H1 (cell line): ENCODE results near the gene TGFB3. TPM values are rescaled to one million over a fixed set of nuclear protein-coding genes. Genes with fewer than 3 reads are reported as not detected.

Experiments
- CTCF ChIA-PET: fragments of 300-600 bp; sonication (Branson Sonifier 250); formaldehyde crosslinking; loops from one replicate; lab custom pipeline; 2021; ENCODE audit not compliant: partially characterized antibody; lab: Charles Lee
- POLR2A ChIA-PET: fragments of 300-600 bp; sonication (Branson Sonifier 250); formaldehyde crosslinking; loops from one replicate; lab custom pipeline; 2021; ENCODE audit warnings: inconsistent platforms; ENCODE audit not compliant: partially characterized antibody; lab: Charles Lee
- DNase-seq, 2 experiments: peaks; one replicate each; pipeline versions ENCODE4 v3.0.0 to v3.0.0-alpha.2; 2010 to 2022; ENCODE audit warnings: low spot score in 2 of 2, low read depth in 1 of 2, mixed read lengths in 1 of 2
- FAIRE-seq: peaks from 2 replicates; lab custom pipeline; 2011; peaks lifted over from hg19 to GRCh38; lab: Jason Lieb, UNC
- H2AFZ ChIP-seq: 2 replicates; pipeline ENCODE4 v1.8.1; 2012; ENCODE audit warnings: low read length, inconsistent platforms
- H2AK5ac ChIP-seq: 2 replicates; pipeline ENCODE4 v1.6.1; 2013; ENCODE audit warnings: low read depth, low read length
- H2BK120ac ChIP-seq: replicated peaks from 2 replicates; pipeline ENCODE3; 2013; ENCODE audit warnings: low read depth, low read length, inconsistent platforms
- H2BK12ac ChIP-seq: 2 replicates; pipeline ENCODE4 v1.6.1; 2013; ENCODE audit warnings: low read depth, low read length
- H2BK15ac ChIP-seq: 2 replicates; pipeline ENCODE4 v1.6.1; 2013; ENCODE audit warnings: low read length
- H2BK20ac ChIP-seq: 2 replicates; pipeline ENCODE4 v1.6.1; 2013; ENCODE audit warnings: low read length
- H2BK5ac ChIP-seq: 2 replicates; pipeline ENCODE4 v1.6.1; 2013; ENCODE audit warnings: low read depth, low read length
- H3K14ac ChIP-seq: 2 replicates; pipeline ENCODE4 v1.6.1; 2013; ENCODE audit warnings: inconsistent platforms; ENCODE audit not compliant: insufficient read length
- H3K18ac ChIP-seq: 2 replicates; pipeline ENCODE4 v1.6.1; 2013; ENCODE audit warnings: low read length; ENCODE audit errors: extremely low read depth
- H3K23ac ChIP-seq: 2 replicates; pipeline ENCODE4 v1.6.1; 2013; ENCODE audit warnings: inconsistent platforms; ENCODE audit not compliant: insufficient read length
- H3K23me2 ChIP-seq: 2 replicates; pipeline ENCODE4 v1.6.1; 2013; ENCODE audit warnings: low read depth, low read length
- H3K27ac ChIP-seq: 2 replicates; pipeline ENCODE4 v1.6.1; 2011; ENCODE audit warnings: low read depth, low read length, inconsistent platforms
- H3K27me3 ChIP-seq, 4 experiments: replicated peaks in 1 of 4; 1 replicate in 1 of 4; 2 replicates in 3 of 4; pipeline versions ENCODE4 v1.6.1 to v1.8.1; 2011 to 2013; ENCODE audit warnings: low read length in 3 of 4, mild to moderate bottlenecking in 3 of 4, inconsistent platforms in 2 of 4, mixed read lengths in 2 of 4, moderate library complexity in 1 of 4; ENCODE audit not compliant: control insufficient read depth in 3 of 4, insufficient read depth in 3 of 4; ENCODE audit errors: extremely low read depth in 1 of 4
- H3K36me3 ChIP-seq, 4 experiments: 2 replicates each; pipeline versions ENCODE4 v1.6.1 to v1.8.1; 2011 to 2013; ENCODE audit warnings: mild to moderate bottlenecking in 4 of 4, low read length in 3 of 4, moderate library complexity in 2 of 4, control low read depth in 1 of 4, inconsistent platforms in 1 of 4; ENCODE audit not compliant: insufficient read depth in 4 of 4, control insufficient read depth in 2 of 4
- H3K4ac ChIP-seq: replicated peaks from 2 replicates; pipeline ENCODE3; 2013; ENCODE audit warnings: low read length, low read depth, mixed read lengths, inconsistent platforms; ENCODE audit not compliant: insufficient read length
- H3K4me1 ChIP-seq, 4 experiments: replicated peaks in 1 of 4; 1 replicate in 1 of 4; 2 replicates in 3 of 4; pipeline versions ENCODE4 v1.6.1 to v1.8.1; 2011 to 2013; ENCODE audit warnings: low read length in 3 of 4, inconsistent platforms in 2 of 4, mixed read lengths in 1 of 4; ENCODE audit not compliant: insufficient read depth in 4 of 4, control insufficient read depth in 3 of 4
- H3K4me2 ChIP-seq, 2 experiments: 2 replicates each; pipeline versions ENCODE4 v1.6.1 to v1.8.1; 2011 to 2013; ENCODE audit warnings: low read depth in 2 of 2, low read length in 2 of 2, control low read depth in 1 of 2, inconsistent platforms in 1 of 2, mild to moderate bottlenecking in 1 of 2; ENCODE audit not compliant: insufficient read depth in 1 of 2
- H3K4me3 ChIP-seq, 4 experiments: fragments of 200-600, 300-600 bp in 1 of 4; sonication (generic), shearing (Covaris generic), sonication (Bioruptor Twin) in 1 of 4; 2 replicates each; pipeline versions ENCODE4 v1.5.1 to v1.8.1; 2011 to 2016; ENCODE audit warnings: low read length in 4 of 4, low read depth in 3 of 4, control low read depth in 2 of 4, inconsistent platforms in 2 of 4, mild to moderate bottlenecking in 2 of 4, mixed read lengths in 1 of 4, moderate library complexity in 1 of 4; ENCODE audit not compliant: insufficient read depth in 2 of 4; ENCODE audit errors: extremely low read depth in 1 of 4
- H3K56ac ChIP-seq: replicated peaks from 2 replicates; pipeline ENCODE3; 2013; ENCODE audit warnings: low read depth, mild to moderate bottlenecking, mixed read lengths, low read length, inconsistent platforms; ENCODE audit not compliant: insufficient read length
- H3K79me1 ChIP-seq: 2 replicates; pipeline ENCODE4 v1.6.1; 2013; ENCODE audit warnings: low read depth, low read length, control low read depth
- H3K79me2 ChIP-seq, 2 experiments: 2 replicates each; pipeline versions ENCODE4 v1.6.1 to v1.8.1; 2012 to 2013; ENCODE audit warnings: low read length in 2 of 2, mild to moderate bottlenecking in 2 of 2, inconsistent platforms in 1 of 2; ENCODE audit not compliant: insufficient read depth in 2 of 2, control insufficient read depth in 1 of 2
- H3K9ac ChIP-seq, 4 experiments: replicated peaks in 1 of 4; 1 replicate in 1 of 4; 2 replicates in 3 of 4; pipeline versions ENCODE4 v1.6.1 to v1.8.1; 2011 to 2013; ENCODE audit warnings: low read depth in 3 of 4, low read length in 3 of 4, control low read depth in 2 of 4, mild to moderate bottlenecking in 2 of 4, moderate library complexity in 2 of 4, inconsistent platforms in 1 of 4; ENCODE audit errors: extremely low read depth in 1 of 4
- H3K9me3 ChIP-seq, 2 experiments: 2 replicates each; pipeline versions ENCODE4 v1.6.1 to v1.8.1; 2012 to 2013; ENCODE audit warnings: mild to moderate bottlenecking in 2 of 2, moderate library complexity in 2 of 2, control low read depth in 1 of 2, inconsistent platforms in 1 of 2, low read depth in 1 of 2, low read length in 1 of 2, mixed read lengths in 1 of 2; ENCODE audit not compliant: insufficient read depth in 2 of 2
- H4K20me1 ChIP-seq, 2 experiments: replicated peaks in 1 of 2; 2 replicates each; pipeline versions ENCODE3 to v1.8.1; 2011 to 2013; ENCODE audit warnings: inconsistent platforms in 2 of 2, low read length in 2 of 2, mild to moderate bottlenecking in 1 of 2; ENCODE audit not compliant: insufficient read depth in 2 of 2, control insufficient read depth in 1 of 2
- H4K5ac ChIP-seq: 2 replicates; pipeline ENCODE4 v1.6.1; 2013; ENCODE audit warnings: low read length, low read depth, mixed read lengths, inconsistent platforms; ENCODE audit not compliant: insufficient read length
- H4K8ac ChIP-seq: 2 replicates; pipeline ENCODE4 v1.8.0; 2013; ENCODE audit warnings: mild to moderate bottlenecking, moderate library complexity, low read length, inconsistent platforms; ENCODE audit not compliant: insufficient read depth; ENCODE audit errors: extremely low read depth
- H4K91ac ChIP-seq: replicated peaks from 2 replicates; pipeline ENCODE3; 2013; ENCODE audit warnings: low read length, mixed read lengths, inconsistent platforms; ENCODE audit not compliant: insufficient read length
- CHD2 ChIP-seq: IDR thresholded peaks from 2 replicates; pipeline ENCODE4 v1.6.1; 2012; ENCODE audit warnings: low read length, improper control_type of control experiment
- CTBP2 ChIP-seq: IDR thresholded peaks from 2 replicates; pipeline ENCODE4 v1.7.0; 2011; ENCODE audit warnings: borderline replicate concordance, mild to moderate bottlenecking, moderate library complexity, mixed read lengths, low read length; ENCODE audit not compliant: insufficient read depth, insufficient read length
- JUND ChIP-seq: IDR thresholded peaks from 2 replicates; pipeline ENCODE4 v1.6.1; 2011; ENCODE audit warnings: mild to moderate bottlenecking, improper control_type of control experiment, low read length
- MAFK ChIP-seq: IDR thresholded peaks from 2 replicates; pipeline ENCODE4 v1.6.1; 2012; ENCODE audit warnings: low read depth, mild to moderate bottlenecking, improper control_type of control experiment, low read length
- NRF1 ChIP-seq: IDR thresholded peaks from 2 replicates; pipeline ENCODE4 v1.6.1; 2011; ENCODE audit warnings: mild to moderate bottlenecking, low read depth, low read length, improper control_type of control experiment
- PHF8 ChIP-seq: fragments of 200-600 bp; sonication (generic); conservative IDR thresholded peaks from 2 replicates; pipeline ENCODE4 v1.7.1; 2012; ENCODE audit warnings: low read depth, mild to moderate bottlenecking, inconsistent platforms, low read length, moderate library complexity
- POLR2A ChIP-seq, 2 experiments: IDR thresholded peaks; 1 replicate in 1 of 2; 2 replicates in 1 of 2; pipeline ENCODE4 v1.6.1; 2011; ENCODE audit warnings: low read depth in 2 of 2, low read length in 2 of 2, mild to moderate bottlenecking in 2 of 2; ENCODE audit errors: control extremely low read depth in 1 of 2
- RAD21 ChIP-seq, 2 experiments: IDR thresholded peaks in 1 of 2; conservative IDR thresholded peaks in 1 of 2; 2 replicates each; pipeline ENCODE4 v1.6.1; 2011; ENCODE audit warnings: low read depth in 2 of 2, low read length in 2 of 2, improper control_type of control experiment in 1 of 2, inconsistent platforms in 1 of 2, mild to moderate bottlenecking in 1 of 2, moderate library complexity in 1 of 2
- RBBP5 ChIP-seq: IDR thresholded peaks from 2 replicates; pipeline ENCODE4 v1.7.1; 2012; ENCODE audit warnings: low read depth, mild to moderate bottlenecking, inconsistent platforms, low read length, moderate library complexity, borderline replicate concordance
- SIRT6 ChIP-seq: IDR thresholded peaks from one replicate; pipeline ENCODE4 v1.7.1; 2012; ENCODE audit warnings: low read length, inconsistent platforms
- SIX5 ChIP-seq: IDR thresholded peaks from 2 replicates; pipeline ENCODE4 v1.6.1; 2011; ENCODE audit warnings: mild to moderate bottlenecking, low read depth, low read length
- SP2 ChIP-seq: IDR thresholded peaks from 2 replicates; pipeline ENCODE4 v1.6.1; 2012; ENCODE audit warnings: mild to moderate bottlenecking, low read length, inconsistent platforms
- TAF7 ChIP-seq: optimal IDR thresholded peaks from 2 replicates; pipeline ENCODE3; 2011; ENCODE audit warnings: low read depth, mild to moderate bottlenecking, inconsistent platforms, low read length, moderate library complexity, borderline replicate concordance
- TEAD4 ChIP-seq: IDR thresholded peaks from 2 replicates; pipeline ENCODE4 v1.6.1; 2012; ENCODE audit warnings: low read depth, low read length, inconsistent platforms, mixed read lengths
- YY1 ChIP-seq: IDR thresholded peaks from 2 replicates; pipeline ENCODE4 v1.6.1; 2011; ENCODE audit warnings: low read depth, mild to moderate bottlenecking, low read length
- ZNF274 ChIP-seq: IDR thresholded peaks from 2 replicates; pipeline ENCODE4 v1.7.0; 2012; ENCODE audit warnings: low read length, borderline replicate concordance; ENCODE audit errors: extremely low read depth
- WGBS, 2 experiments: shearing (Covaris generic) in 1 of 2; methylation state at CpG; one replicate each; pipeline versions ENCODE4 v1.1.6 to v1.1.7; 2013 to 2015; ENCODE audit warnings: low lambda C conversion rate in 2 of 2, mixed read lengths in 2 of 2, inconsistent platforms in 1 of 2, low coverage in 1 of 2, missing lambda C conversion rate in 1 of 2; ENCODE audit not compliant: insufficient replicate concordance in 2 of 2, insufficient coverage in 1 of 2, insufficient read length in 1 of 2; ENCODE audit errors: extremely low coverage in 1 of 2, missing lambda C conversion rate in 1 of 2; 5-methylcytosine and 5-hydroxymethylcytosine counted together
- polyA plus RNA-seq, 7 experiments: library from polyadenylated mRNA; depleted of rRNA in 3 of 7; stranded (reverse) in 5 of 7; unstranded in 2 of 7; fragments of >200 nt in 5 of 7; fragments of 200-250 nt in 2 of 7; gene quantifications; 1 replicate in 5 of 7; 2 replicates in 1 of 7; 4 replicates in 1 of 7; pipeline versions ENCODE4 v1.2.1 to v1.2.3, GENCODE V29; 2011 to 2013; ENCODE audit warnings: missing spikeins in 2 of 7, mixed read lengths in 2 of 7
- total RNA-seq: library from RNA; stranded (reverse); fragmentation: NEBNext Ultra II Directional; extraction: Animal tissue kit (Norgen Biotek cat#: 25700); gene quantifications from 2 replicates; pipeline ENCODE4 v1.2.1, GENCODE V29; 2021

The TGFB3 gene
- total and polyA plus RNA-seq, 2 of the 8 experiments (the other 6 are each of a cell fraction or from before 2014, with no cell fraction given) = 0.65 to 0.86 TPM

GRCh38 chr14:76002383-76002782 lies 20.6 kb upstream of the TGFB3 start:
- Histone ChIP-seq H2BK5ac (no peak overlapping the region), H4K91ac (no peak overlapping the region), H2AFZ (no peak overlapping the region), H4K5ac (no peak overlapping the region), H4K20me1 (peaks cover 0 to 2% of the 10 kb centered on the region in 2 experiments), H3K79me2 (no peaks in the 10 kb centered on the region), H3K23me2 (no peaks in the 10 kb centered on the region), H3K23ac (no peak overlapping the region), H3K27me3 (no peaks in the 10 kb centered on the region), H3K79me1 (no peaks in the 10 kb centered on the region), H3K4me1 (no peaks in the 10 kb centered on the region), H3K56ac (no peak overlapping the region), H3K9ac (no peak overlapping the region), H3K27ac (no peak overlapping the region), H4K8ac (no peak overlapping the region), H3K9me3 (no peaks in the 10 kb centered on the region), H2AK5ac (no peak overlapping the region), H2BK12ac (no peak overlapping the region), H2BK15ac (no peak overlapping the region), H3K4ac (no peak overlapping the region), H2BK20ac (no peak overlapping the region), H3K14ac (no peak overlapping the region), H2BK120ac (no peak overlapping the region), H3K4me2 (no peak overlapping the region), H3K4me3 (no peak overlapping the region), H3K18ac (no peak overlapping the region), H3K36me3 (peaks cover 0 to 8% (median 4%) of the 10 kb centered on the region in 4 experiments; a peak in 3 of 8 replicates)
- FAIRE-seq = no peak
- CTCF ChIA-PET = interaction anchor here (0.7 to 1.1 kb wide), 2 partner anchors 54 to 292 kb away, joined by 3 to 4 read pairs; no protein-coding TSS in a partner anchor
- POLR2A ChIA-PET = no interaction called here
- DNase-seq = no peak
- WGBS, 2 experiments = 85% methylated on average over 1 of the region's 1 CpG; no CpG with 5 or more reads in 1 of the 2 experiments
- TF ChIP-seq CTBP2 (no peak), SP2 (no peak), SIX5 (no peak), YY1 (no peak), RAD21 (IDR thresholded peaks at IDR 0.05 in 1 of 2, conservative IDR thresholded peaks at IDR 0.05 in 1 of 2; ENCODE audit: low read depth in 2 of 2, low read length in 2 of 2) (no peak), MAFK (no peak), ZNF274 (no peak), TAF7 (no peak), POLR2A (IDR thresholded peaks at IDR 0.05; ENCODE audit: control extremely low read depth in 1 of 2, low read depth in 2 of 2, low read length in 2 of 2) (no peak), JUND (no peak), RBBP5 (no peak), TEAD4 (no peak), SIRT6 (no peak), PHF8 (no peak), CHD2 (no peak), NRF1 (no peak)
